Measurements from ENCODE around the gene N4BP3.
A peak's percentile ranks its signal among the peaks of the same experiment; 100 is the strongest.
"Not testable (repeated sequence)": the region's sequence is repeated elsewhere in the genome, so short reads cannot be mapped to it uniquely, and the experiment has no call there.

The N4BP3 gene

GRCh38 chr5:178113141-178113787 is at the start of gene N4BP3:
TSS of gene N4BP3 (plus strand) at chr5:178113532. CDS start at chr5:178119584, 6,052 bp downstream.
- peak; percentile 46 for DNase-seq

- DNase-seq, result no peak
These were observed 45.6 kb upstream of the N4BP3 start for GRCh38 chr5:178067755-178068154.

DNA sequence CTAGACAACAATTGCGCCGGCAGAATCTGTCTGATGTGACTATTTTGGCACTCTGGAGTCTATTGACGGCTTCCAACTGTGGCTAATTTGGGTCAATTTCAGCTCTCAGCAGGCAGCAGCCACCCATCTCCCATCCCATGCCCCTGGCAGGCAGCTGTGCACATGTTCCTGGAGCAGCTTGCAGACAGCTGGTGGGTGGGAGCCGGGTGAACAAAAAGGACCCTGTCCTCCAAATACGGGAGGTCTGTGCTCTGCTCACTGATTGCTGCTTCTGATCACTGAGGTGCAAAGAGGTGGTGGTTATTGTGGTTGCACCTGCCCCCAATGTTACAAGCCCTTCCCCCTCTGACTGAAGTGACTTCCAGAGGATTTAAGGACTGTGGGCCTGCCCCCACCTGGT is 45.0 kb upstream of the N4BP3 start:
- no peak for DNase-seq

- DNase-seq, result peak; percentile 72
These were observed 43.4 kb upstream of the N4BP3 start for GRCh38 chr5:178069909-178070308.

GRCh38 chr5:178071108-178071507 is 42.2 kb upstream of the N4BP3 start:
- no peak for DNase-seq

- no peak for DNase-seq
These were observed 40.6 kb upstream of the N4BP3 start for GRCh38 chr5:178072749-178073148.

- peak; percentile 24 for DNase-seq
These were observed 38.9 kb upstream of the N4BP3 start for GRCh38 chr5:178074266-178074952.

DNA sequence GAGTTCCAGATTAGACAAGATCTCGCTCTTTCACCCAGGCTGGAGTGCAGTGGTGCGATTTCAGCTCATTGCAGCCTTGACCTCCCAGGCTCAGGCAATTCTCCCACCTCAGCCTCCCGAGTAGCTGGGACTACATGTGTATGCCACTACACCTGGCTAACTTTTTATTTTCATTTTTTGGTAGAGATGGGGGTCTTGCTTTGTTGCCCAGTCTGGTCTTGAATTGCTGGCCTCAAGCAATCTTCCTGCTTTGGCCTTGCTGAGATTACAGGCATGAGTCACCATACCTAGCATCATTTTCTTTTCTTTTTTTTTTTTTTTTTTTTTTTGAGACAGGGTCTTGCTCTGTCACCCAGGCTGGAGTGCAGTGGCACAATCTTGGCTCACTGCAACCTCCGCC is 36.4 kb upstream of the N4BP3 start:
- DNase-seq, result not testable (repeated sequence)

- no peak for DNase-seq
These were observed 35.6 kb upstream of the N4BP3 start for GRCh38 chr5:178077751-178078150.

GRCh38 chr5:178078197-178079010 is 34.9 kb upstream of the N4BP3 start:
- no peak for DNase-seq

- no peak for DNase-seq
These were observed 33.3 kb upstream of the N4BP3 start for GRCh38 chr5:178080056-178080455.

- DNase-seq, result no peak
These were observed 32.5 kb upstream of the N4BP3 start for GRCh38 chr5:178080618-178081410.

DNA sequence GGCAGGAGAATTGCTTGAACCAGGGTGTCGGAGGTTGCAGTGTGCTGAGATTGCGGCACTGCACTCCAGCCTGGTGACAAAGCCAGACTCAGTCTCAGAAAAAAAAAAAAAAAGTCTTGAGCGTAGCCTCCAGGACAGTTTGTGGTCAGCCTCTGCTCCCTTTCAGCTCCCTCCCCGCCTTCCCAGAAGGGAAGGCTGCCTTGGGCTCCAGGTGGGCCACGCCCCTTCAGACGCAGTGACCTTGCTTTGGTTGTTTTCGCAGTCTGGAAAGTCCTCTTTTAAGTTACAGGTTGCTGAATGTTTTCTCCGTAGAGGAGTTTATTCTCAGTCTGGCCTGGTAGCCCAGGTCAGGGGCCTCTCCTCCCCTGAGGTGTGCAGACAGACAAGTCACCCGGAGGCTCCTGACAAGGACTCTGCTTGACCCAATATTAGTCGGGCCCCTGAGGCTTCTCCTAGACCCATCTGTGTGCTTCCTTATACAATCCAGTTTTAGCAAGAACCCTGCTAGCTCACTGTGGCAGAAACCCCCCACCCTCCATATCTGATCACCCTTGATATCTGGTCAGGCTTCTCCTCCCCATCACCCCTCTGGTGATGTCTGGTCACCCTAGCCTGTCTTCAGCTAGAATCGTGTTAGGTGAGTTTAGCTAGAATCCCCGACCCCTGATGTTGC is 31.6 kb upstream of the N4BP3 start:
- no peak for DNase-seq

DNA sequence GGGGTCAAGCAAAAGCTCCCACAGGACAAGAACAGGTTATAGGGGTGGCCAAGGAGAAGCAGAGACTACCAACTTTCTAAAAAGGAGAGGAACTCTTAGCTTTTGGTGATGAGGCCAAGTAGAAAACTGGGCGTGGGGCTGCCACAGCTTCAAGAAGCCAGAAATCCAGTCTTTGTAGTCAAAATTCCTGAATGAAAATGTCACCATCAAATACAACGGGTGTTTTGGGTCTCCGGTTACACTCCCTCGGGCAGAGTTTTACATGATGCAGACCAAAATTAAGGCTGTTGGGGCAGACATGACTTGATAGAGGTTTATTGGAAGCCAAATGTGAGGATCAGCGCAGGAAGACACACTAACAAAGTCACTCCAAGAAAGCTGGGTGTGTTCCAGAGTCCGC is 29.4 kb upstream of the N4BP3 start:
- DNase-seq, result no peak

DNA sequence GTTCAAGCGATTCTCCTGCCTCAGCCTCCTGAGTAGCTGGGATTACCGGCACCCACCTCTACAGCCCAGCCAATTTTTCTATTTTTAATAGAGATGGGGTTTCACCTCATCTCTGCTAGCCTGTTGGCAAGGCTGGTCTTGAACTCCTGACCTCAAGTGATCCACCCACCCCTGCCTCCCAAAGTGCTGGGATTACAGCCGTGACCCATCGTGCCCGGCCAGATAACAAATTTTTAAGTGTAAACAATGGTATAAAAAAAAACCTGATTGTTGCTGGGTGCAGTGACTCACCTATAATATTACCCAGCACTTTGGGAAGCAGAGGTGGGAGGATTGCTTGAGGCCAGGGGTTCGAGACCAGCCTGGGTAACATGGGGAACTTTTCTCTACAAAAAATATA is 28.0 kb upstream of the N4BP3 start:
- no peak for DNase-seq

DNA sequence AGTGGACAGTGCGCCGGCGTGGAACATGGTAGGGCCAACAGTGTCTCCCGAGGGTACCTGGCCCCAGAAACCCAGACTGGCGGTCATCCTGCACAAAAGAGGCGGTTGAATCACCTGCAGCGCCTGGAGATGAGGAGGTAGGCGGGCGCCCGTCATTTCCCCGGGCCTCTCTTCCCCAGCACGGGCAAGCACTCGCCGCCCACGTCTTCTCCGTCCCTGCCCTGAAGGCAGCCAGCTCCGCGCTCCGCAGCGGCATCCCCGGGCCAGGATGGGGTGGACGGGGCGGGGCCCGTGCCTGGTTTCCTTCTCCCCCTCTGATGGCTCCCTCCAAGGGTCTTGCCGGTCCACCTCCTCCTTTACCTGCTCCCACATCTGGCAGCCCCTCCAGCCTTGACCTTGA is 27.1 kb upstream of the N4BP3 start:
- DNase-seq, result no peak

GRCh38 chr5:178087199-178087598 is 26.1 kb upstream of the N4BP3 start:
- DNase-seq, result not testable (repeated sequence)

DNA sequence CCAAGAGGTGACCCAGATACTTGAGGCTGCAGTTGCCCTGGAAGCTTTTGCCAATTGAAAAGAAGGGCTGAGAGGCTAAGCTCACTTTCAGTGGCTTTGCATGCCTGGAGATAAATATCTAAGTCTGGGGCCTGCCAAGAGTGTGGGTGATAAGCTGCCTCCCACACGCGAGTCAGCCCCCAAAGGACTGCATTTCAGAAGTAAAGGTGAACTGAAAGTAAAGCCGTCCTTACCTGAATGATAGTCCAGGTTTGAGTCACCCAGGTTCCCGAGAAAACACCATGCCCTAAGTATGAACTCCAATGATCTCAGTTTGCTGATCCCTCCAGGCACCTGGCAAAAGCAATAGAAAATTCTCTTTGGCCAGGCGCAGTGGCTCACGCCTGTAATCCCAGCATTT is 22.5 kb upstream of the N4BP3 start:
- DNase-seq, result no peak

DNA sequence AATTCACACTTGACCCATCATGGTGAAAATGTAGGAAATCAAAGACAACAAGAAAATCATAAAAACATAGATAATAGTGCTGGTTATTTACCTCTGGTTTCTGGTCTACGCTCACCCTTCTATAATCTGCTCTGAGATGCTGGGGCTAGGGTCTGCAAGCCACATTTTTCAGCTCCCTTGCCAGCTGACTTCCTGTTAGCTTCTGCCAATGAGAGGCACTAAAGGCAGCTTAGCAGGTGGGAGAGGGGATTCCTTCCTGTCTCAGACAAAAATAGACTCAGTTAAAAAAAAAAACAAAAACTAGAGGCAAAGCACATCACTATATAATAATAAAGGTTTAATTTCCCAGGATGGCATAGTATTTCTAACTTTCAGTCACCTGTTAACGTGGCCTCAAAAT is 20.2 kb upstream of the N4BP3 start:
- no peak for DNase-seq

GRCh38 chr5:178094345-178094744 is 19.0 kb upstream of the N4BP3 start:
- no peak for DNase-seq

DNA sequence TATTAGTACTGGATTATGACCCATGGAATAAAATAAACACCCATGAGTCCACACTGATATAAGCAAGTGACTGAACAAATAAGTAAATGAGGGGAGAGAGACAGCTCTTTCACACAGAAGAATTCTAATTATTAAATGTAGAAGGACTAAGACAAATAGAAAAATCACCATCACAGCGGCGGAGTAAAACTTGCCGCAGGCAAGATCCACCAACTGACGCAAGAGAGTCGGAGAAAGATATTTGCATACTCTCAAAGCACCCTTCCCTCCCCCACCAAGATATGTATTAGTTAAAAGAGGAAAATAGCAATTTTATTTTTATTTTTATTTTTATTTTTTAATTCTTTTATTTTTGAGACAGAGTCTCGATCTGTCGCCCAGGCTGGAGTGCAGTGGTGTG is 14.6 kb upstream of the N4BP3 start:
- DNase-seq, result no peak

GRCh38 chr5:178103612-178104011 is 9.7 kb upstream of the N4BP3 start:
- no peak for DNase-seq

DNA sequence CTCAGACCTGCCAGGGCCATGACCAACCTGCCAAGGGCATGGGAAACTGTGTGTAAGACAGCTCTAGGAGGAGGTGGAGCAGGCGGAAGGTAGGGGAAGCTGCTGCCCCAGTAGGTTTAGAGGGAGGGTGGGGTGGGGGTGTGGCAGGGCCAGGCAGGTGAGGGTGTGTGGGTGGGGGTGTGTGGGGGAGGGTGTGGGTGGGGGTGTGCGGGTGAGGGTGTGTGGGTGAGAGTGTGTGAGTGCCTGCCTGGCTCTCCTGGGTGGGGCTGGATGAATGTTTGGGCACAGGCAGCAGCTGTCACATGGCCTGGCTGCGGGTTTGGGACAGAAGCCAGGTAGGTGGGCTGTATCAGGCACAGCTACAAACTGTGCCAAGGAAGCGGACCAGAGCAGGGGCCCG is 8.8 kb upstream of the N4BP3 start:
- DNase-seq, result no peak
